HCT116 (cell line): ENCODE data around the gene RGS6. TPM values are rescaled to one million over a fixed set of nuclear protein-coding genes. Genes with fewer than 3 reads are reported as not detected.

Source experiments
- ATAC-seq: fragments of 200-7000 bp; cut with Tn5 transposase; 2 replicates; pipeline ENCODE4 v1.9.1; 2020; ENCODE audit warnings: mild to moderate bottlenecking, moderate library complexity
- BruUV-seq: library from RNA; stranded (reverse); fragments of 400-500 nt; replicated peaks from 2 replicates; lab custom pipeline; 2021; lab: Mats Ljungman, UMichigan
- CTCF ChIA-PET: fragments of 300-600 bp; sonication (Branson Sonifier 250); formaldehyde crosslinking; loops from one replicate; lab custom pipeline; 2021; ENCODE audit warnings: antibody characterized with exemption; lab: Charles Lee
- POLR2A ChIA-PET: fragments of 300-600, 350-600 bp; sonication (Branson Sonifier 250); formaldehyde crosslinking; loops from one replicate; lab custom pipeline; 2021; ENCODE audit warnings: antibody characterized with exemption; lab: Charles Lee
- RAD21 ChIA-PET, 2 experiments: fragments of 300-600 bp; sonication (Branson Sonifier 250); formaldehyde crosslinking; loops; one replicate each; lab custom pipeline; 2023; ENCODE audit warnings: low total read pairs in 2 of 2; ENCODE audit not compliant: uncharacterized antibody in 2 of 2, unreplicated experiment in 2 of 2, low non-redundant PET in 1 of 2; lab: Charles Lee
- DNase-seq: peaks from one replicate; pipeline ENCODE4 v3.0.0-alpha.2; 2010; ENCODE audit warnings: low read depth, low spot score
- H2AFZ ChIP-seq: fragments of 200-600 bp; shearing (Covaris generic), sonication (generic); 2 replicates; pipeline ENCODE4 v1.6.1; 2017; ENCODE audit warnings: low read depth, mixed run types, mixed read lengths, antibody characterized with exemption, low read length; ENCODE audit not compliant: poor library complexity, severe bottlenecking
- H3K27ac ChIP-seq: 2 replicates; pipeline ENCODE4 v1.5.1; 2012; ENCODE audit warnings: low read depth, low read length
- H3K27me3 ChIP-seq: fragments of 200-600 bp; sonication (generic); 2 replicates; pipeline ENCODE4 v1.6.1; 2016; ENCODE audit warnings: mixed run types, low read length, mixed read lengths; ENCODE audit not compliant: insufficient read depth
- H3K36me3 ChIP-seq, 2 experiments: fragments of 200-500 bp in 1 of 2; fragments of 200-600 bp in 1 of 2; sonication (Bioruptor generic) in 1 of 2; sonication (generic) in 1 of 2; 2 replicates each; pipeline versions ENCODE4 v1.5.1 to v1.6.1; 2014 to 2016; ENCODE audit warnings: low read length in 2 of 2, inconsistent platforms in 1 of 2, mixed read lengths in 1 of 2, mixed run types in 1 of 2; ENCODE audit not compliant: insufficient read depth in 2 of 2, control insufficient read depth in 1 of 2
- H3K4me1 ChIP-seq, 2 experiments: fragments of 200-600 bp in 1 of 2; sonication (generic) in 1 of 2; 2 replicates each; pipeline versions ENCODE4 v1.5.1 to v1.6.1; 2012 to 2017; ENCODE audit warnings: low read length in 2 of 2, inconsistent platforms in 1 of 2, mild to moderate bottlenecking in 1 of 2, mixed read lengths in 1 of 2, mixed run types in 1 of 2, moderate library complexity in 1 of 2; ENCODE audit not compliant: insufficient read depth in 2 of 2, control insufficient read depth in 1 of 2
- H3K4me2 ChIP-seq: fragments of 200-600 bp; sonication (generic); 2 replicates; pipeline ENCODE4 v1.6.1; 2017; ENCODE audit warnings: mixed run types, low read length, mixed read lengths
- H3K4me3 ChIP-seq, 2 experiments: fragments of 200-600 bp in 1 of 2; sonication (generic) in 1 of 2; replicated peaks in 1 of 2; 2 replicates each; pipeline ENCODE4 v1.5.1; 2011 to 2016; ENCODE audit warnings: low read length in 2 of 2, control low read depth in 1 of 2, low read depth in 1 of 2, mild to moderate bottlenecking in 1 of 2, mixed read lengths in 1 of 2, mixed run types in 1 of 2
- H3K79me2 ChIP-seq: fragments of 200-600 bp; sonication (generic); 2 replicates; pipeline ENCODE4 v1.6.1; 2017; ENCODE audit warnings: mild to moderate bottlenecking, mixed run types, low read length, moderate library complexity, mixed read lengths; ENCODE audit not compliant: insufficient read depth
- H3K9ac ChIP-seq: fragments of 200-600 bp; sonication (generic); 2 replicates; pipeline ENCODE4 v1.6.1; 2016; ENCODE audit warnings: low read length, mixed read lengths
- H3K9me2 ChIP-seq: fragments of 200-600 bp; sonication (generic), shearing (Covaris generic); 2 replicates; pipeline ENCODE4 v1.6.1; 2017; ENCODE audit warnings: mixed run types, mild to moderate bottlenecking, moderate library complexity; ENCODE audit not compliant: insufficient read depth
- H3K9me3 ChIP-seq, 2 experiments: fragments of 200-500 bp in 1 of 2; fragments of 200-600 bp in 1 of 2; sonication (Bioruptor generic) in 1 of 2; sonication (generic) in 1 of 2; 2 replicates each; pipeline ENCODE4 v1.6.1; 2014 to 2017; ENCODE audit warnings: low read length in 2 of 2, mixed read lengths in 2 of 2, inconsistent platforms in 1 of 2, low read depth in 1 of 2, mild to moderate bottlenecking in 1 of 2, mixed run types in 1 of 2, moderate library complexity in 1 of 2; ENCODE audit not compliant: control insufficient read depth in 1 of 2, insufficient read depth in 1 of 2
- H4K20me1 ChIP-seq: fragments of 200-600 bp; sonication (generic), shearing (Covaris generic); 2 replicates; pipeline ENCODE4 v1.6.1; 2017; ENCODE audit warnings: mixed run types, mild to moderate bottlenecking, moderate library complexity; ENCODE audit not compliant: insufficient read depth
- CTCF ChIP-seq, 3 experiments: fragments of 200-600 bp in 1 of 3; sonication (generic) in 1 of 3; IDR thresholded peaks in 2 of 3; conservative IDR thresholded peaks in 1 of 3; 2 replicates each; pipeline ENCODE4 v1.5.1; 2012 to 2017; ENCODE audit warnings: low read depth in 2 of 3, low read length in 2 of 3, antibody characterized with exemption in 1 of 3, borderline replicate concordance in 1 of 3, control low read depth in 1 of 3, mild to moderate bottlenecking in 1 of 3, mixed read lengths in 1 of 3, mixed run types in 1 of 3, moderate library complexity in 1 of 3; ENCODE audit not compliant: insufficient read depth in 1 of 3
- EGR1 ChIP-seq: IDR thresholded peaks from 2 replicates; pipeline ENCODE4 v1.6.1; 2012; ENCODE audit warnings: low read depth
- EZH2 ChIP-seq: fragments of 200-600 bp; sonication (generic); IDR thresholded peaks from 2 replicates; pipeline ENCODE4 v1.6.1; 2017; ENCODE audit warnings: antibody characterized with exemption, mixed run types
- EZH2phosphoT487 ChIP-seq: fragments of 200-600 bp; IDR thresholded peaks from 2 replicates; pipeline ENCODE4 v1.6.1; 2018; ENCODE audit warnings: antibody characterized with exemption, borderline replicate concordance
- FOSL1 ChIP-seq: IDR thresholded peaks from 2 replicates; pipeline ENCODE4 v1.6.1; 2012; ENCODE audit warnings: low read depth
- JUND ChIP-seq: IDR thresholded peaks from 2 replicates; pipeline ENCODE4 v1.6.1; 2012
- MAX ChIP-seq: IDR thresholded peaks from 2 replicates; pipeline ENCODE4 v1.6.1; 2012
- POLR2A ChIP-seq: IDR thresholded peaks from 2 replicates; pipeline ENCODE4 v1.7.0; 2011; ENCODE audit warnings: borderline replicate concordance; ENCODE audit not compliant: insufficient read depth, insufficient read length; ENCODE audit errors: extremely low read depth
- POLR2AphosphoS5 ChIP-seq: IDR thresholded peaks from 2 replicates; pipeline ENCODE4 v1.6.1; 2011; ENCODE audit warnings: mild to moderate bottlenecking, low read depth, low read length, moderate library complexity
- RAD21 ChIP-seq: IDR thresholded peaks from 2 replicates; pipeline ENCODE4 v1.6.1; 2012; ENCODE audit warnings: low read depth, mild to moderate bottlenecking
- REST ChIP-seq: IDR thresholded peaks from 2 replicates; pipeline ENCODE4 v1.6.1; 2012; ENCODE audit warnings: low read depth
- SIN3A ChIP-seq: IDR thresholded peaks from 2 replicates; pipeline ENCODE4 v1.6.1; 2012; ENCODE audit warnings: low read depth
- SRF ChIP-seq: IDR thresholded peaks from 2 replicates; pipeline ENCODE4 v1.6.1; 2012; ENCODE audit warnings: low read depth
- TCF7L2 ChIP-seq: IDR thresholded peaks from 2 replicates; pipeline ENCODE4 v1.7.0; 2011; ENCODE audit warnings: borderline replicate concordance, inconsistent platforms; ENCODE audit not compliant: insufficient read depth, insufficient read length; ENCODE audit errors: extremely low read depth
- YY1 ChIP-seq: IDR thresholded peaks from 2 replicates; pipeline ENCODE4 v1.6.1; 2011; ENCODE audit warnings: low read length, low read depth, moderate library complexity, mild to moderate bottlenecking; ENCODE audit not compliant: insufficient replicate concordance; ENCODE audit errors: extremely low read depth
- ZBTB33 ChIP-seq: IDR thresholded peaks from 2 replicates; pipeline ENCODE4 v1.6.1; 2011; ENCODE audit warnings: mild to moderate bottlenecking, low read length, moderate library complexity; ENCODE audit not compliant: insufficient replicate concordance; ENCODE audit errors: extremely low read depth
- ZFX ChIP-seq: fragments of 450-650 bp; IDR thresholded peaks from 2 replicates; pipeline ENCODE4 v1.6.1; 2017
- intact Hi-C: fragments of 100-400 bp; cut with micrococcal nuclease; formaldehyde crosslinking; loops from 2 replicates; pipeline ENCODE4 v1.10.0; 2022
- total RNA-seq: library from RNA; stranded (reverse); gene quantifications from one replicate; pipeline ENCODE4 v1.2.1, GENCODE V29; 2021; ENCODE audit not compliant: unreplicated experiment

The RGS6 gene
- total RNA-seq, 1 experiment from 2014 or later = 4.7 TPM

GRCh38 chr14:72443256-72443655 is 511.0 kb downstream of the RGS6 start:
- ATAC-seq (no peak), DNase-seq (no peak)
- intact Hi-C loops = no loop called here
- H3K27me3 ChIP-seq = no peaks in the 10 kb centered on the region
- RAD21 ChIA-PET = no interaction called here
- H3K9ac ChIP-seq = no peak overlapping the region
- H3K4me3 ChIP-seq = no peak overlapping the region
- H3K4me2 ChIP-seq = no peak overlapping the region
- CTCF ChIA-PET = no interaction called here
- no peaks in the 10 kb centered on the region for H3K79me2 ChIP-seq
- H2AFZ ChIP-seq = no peak overlapping the region
- H3K4me1 ChIP-seq = peaks cover 0 to 5% of the 10 kb centered on the region in 2 experiments; a peak in 1 of 4 replicates
- BruUV-seq = no TSS peak
- no peaks in the 10 kb centered on the region for H3K9me3 ChIP-seq
- TF ChIP-seq ZFX = no peak
- TF ChIP-seq JUND = no peak
- no peak for TF ChIP-seq MAX
- TF ChIP-seq SRF = no peak
- no peak for TF ChIP-seq RAD21
- TF ChIP-seq YY1 = no peak
- no peak for TF ChIP-seq EZH2phosphoT487
- TF ChIP-seq SIN3A = no peak
- TF ChIP-seq REST = no peak
- no peak for TF ChIP-seq ZBTB33
- no peak for TF ChIP-seq POLR2A
- TF ChIP-seq FOSL1 = no peak
- TF ChIP-seq TCF7L2 = no peak
- no peak for TF ChIP-seq EZH2
- TF ChIP-seq POLR2AphosphoS5 = no peak
- no peak for TF ChIP-seq EGR1
- TF ChIP-seq CTCF (IDR thresholded peaks at IDR 0.05 in 2 of 3, conservative IDR thresholded peaks at IDR 0.05 in 1 of 3; ENCODE audit: borderline replicate concordance in 1 of 3, insufficient read depth in 1 of 3, low read depth in 2 of 3, low read length in 2 of 3) = no peak
- no peak overlapping the region for H3K27ac ChIP-seq
- H3K36me3 ChIP-seq = no peaks in the 10 kb centered on the region
- POLR2A ChIA-PET = no interaction called here
- H3K9me2 ChIP-seq = no peaks in the 10 kb centered on the region
- no peaks in the 10 kb centered on the region for H4K20me1 ChIP-seq
